Neural cell (in vitro differentiated cells): ENCODE measurements around the gene KCNK10. TPM values are rescaled to one million over a fixed set of nuclear protein-coding genes. Genes with fewer than 3 reads are reported as not detected.

ENCODE experiments used
- H2AFZ ChIP-seq: fragments of 200-600, 300-800 bp; sonication (generic), shearing (Covaris generic); 2 replicates; pipeline ENCODE4 v1.6.0; 2014; ENCODE audit warnings: low read depth, mild to moderate bottlenecking, antibody characterized with exemption, low read length, moderate library complexity
- H3F3A ChIP-seq: fragments of 200-600 bp; shearing (Covaris generic); 2 replicates; pipeline ENCODE4 v1.6.1; 2016; ENCODE audit warnings: mild to moderate bottlenecking, moderate library complexity, mixed read lengths, antibody characterized with exemption, low read length; ENCODE audit not compliant: insufficient read depth, poor library complexity, severe bottlenecking
- H3K27ac ChIP-seq: fragments of 200-600, 300-800 bp; sonication (generic), shearing (Covaris generic); 2 replicates; pipeline ENCODE4 v1.5.1; 2014; ENCODE audit warnings: mild to moderate bottlenecking, low read length, moderate library complexity
- H3K27me3 ChIP-seq: fragments of 300-800, 200-600 bp; sonication (generic), shearing (Covaris generic); 2 replicates; pipeline ENCODE4 v1.6.0; 2014; ENCODE audit warnings: mild to moderate bottlenecking, low read depth, low read length, moderate library complexity; ENCODE audit not compliant: insufficient read depth
- H3K36me3 ChIP-seq: fragments of 300-800, 200-600 bp; sonication (generic), shearing (Covaris generic); 2 replicates; pipeline ENCODE4 v1.5.1; 2014; ENCODE audit warnings: mild to moderate bottlenecking, antibody characterized with exemption, low read length, moderate library complexity; ENCODE audit not compliant: insufficient read depth
- H3K4me2 ChIP-seq: fragments of 300-800, 200-600 bp; sonication (generic), shearing (Covaris generic); 2 replicates; pipeline ENCODE4 v1.6.0; 2014; ENCODE audit warnings: mild to moderate bottlenecking, low read length
- H3K4me3 ChIP-seq: fragments of 300-800, 200-600 bp; sonication (generic), shearing (Covaris generic); 2 replicates; pipeline ENCODE4 v1.5.1; 2014; ENCODE audit warnings: mild to moderate bottlenecking, low read length, moderate library complexity
- H3K79me2 ChIP-seq: fragments of 200-600 bp; shearing (Covaris generic); replicated peaks from 2 replicates; pipeline ENCODE4 v1.6.0; 2014; ENCODE audit warnings: mild to moderate bottlenecking, low read length, moderate library complexity; ENCODE audit not compliant: insufficient read depth
- H3K9ac ChIP-seq: fragments of 300-800, 200-600 bp; sonication (generic), shearing (Covaris generic); 2 replicates; pipeline ENCODE4 v1.6.1; 2016; ENCODE audit warnings: mild to moderate bottlenecking, low read length, mixed read lengths
- H3K9me2 ChIP-seq: fragments of 200-600 bp; shearing (Covaris generic); 2 replicates; pipeline ENCODE4 v1.6.1; 2016; ENCODE audit warnings: mild to moderate bottlenecking, low read length, mixed read lengths; ENCODE audit not compliant: insufficient read depth
- H3K9me3 ChIP-seq: fragments of 200-600, 300-800 bp; sonication (generic), shearing (Covaris generic); 2 replicates; pipeline ENCODE4 v1.6.1; 2016; ENCODE audit warnings: mild to moderate bottlenecking, mixed run types, low read length, moderate library complexity, mixed read lengths
- H4K20me1 ChIP-seq: fragments of 200-600 bp; shearing (Covaris generic); 2 replicates; pipeline ENCODE4 v1.6.1; 2016; ENCODE audit warnings: mild to moderate bottlenecking, mixed run types; ENCODE audit not compliant: insufficient read depth
- EP300 ChIP-seq: fragments of 450-650 bp; conservative IDR thresholded peaks from 2 replicates; pipeline ENCODE4 v1.6.1; 2014; ENCODE audit warnings: antibody characterized with exemption, mild to moderate bottlenecking, moderate library complexity; ENCODE audit not compliant: poor library complexity, severe bottlenecking
- EZH2 ChIP-seq: fragments of 200-600, 300-800 bp; shearing (Covaris generic), sonication (generic); IDR thresholded peaks from 2 replicates; pipeline ENCODE4 v1.6.1; 2014; ENCODE audit warnings: antibody characterized with exemption, low read length, borderline replicate concordance, mild to moderate bottlenecking; ENCODE audit not compliant: insufficient read depth, poor library complexity, severe bottlenecking
- MXI1 ChIP-seq: fragments of 450-650 bp; conservative IDR thresholded peaks from 2 replicates; pipeline ENCODE4 v1.6.1; 2014; ENCODE audit warnings: antibody characterized with exemption, mild to moderate bottlenecking; ENCODE audit not compliant: poor library complexity, severe bottlenecking
- POLR2AphosphoS5 ChIP-seq: IDR thresholded peaks from 2 replicates; pipeline ENCODE4 v1.6.1; 2012
- RAD21 ChIP-seq: fragments of 450-650 bp; conservative IDR thresholded peaks from 2 replicates; pipeline ENCODE4 v1.6.1; 2014; ENCODE audit warnings: antibody characterized with exemption, mild to moderate bottlenecking, moderate library complexity
- SMC3 ChIP-seq: fragments of 450-650 bp; conservative IDR thresholded peaks from 2 replicates; pipeline ENCODE4 v1.6.1; 2014; ENCODE audit warnings: antibody characterized with exemption, mild to moderate bottlenecking, moderate library complexity; ENCODE audit not compliant: poor library complexity
- TAF1 ChIP-seq: IDR thresholded peaks from 2 replicates; pipeline ENCODE4 v1.6.1; 2012; ENCODE audit warnings: low read depth
- polyA plus RNA-seq: library from polyadenylated mRNA; depleted of rRNA; stranded (reverse); fragments of >200 nt; gene quantifications from 2 replicates; pipeline ENCODE4 v1.2.3, GENCODE V29; 2014
- TF ChIP-seq, protein P1 (sequence below): IDR thresholded peaks from 2 replicates; pipeline ENCODE4 v1.6.1; 2012; ENCODE audit warnings: borderline replicate concordance
- TF ChIP-seq, protein P2 (sequence below): fragments of 450-650 bp; IDR thresholded peaks from 2 replicates; pipeline ENCODE4 v1.5.1; 2014; ENCODE audit warnings: antibody characterized with exemption, mild to moderate bottlenecking, moderate library complexity; ENCODE audit not compliant: poor library complexity, severe bottlenecking

The KCNK10 gene
- polyA plus RNA-seq, 1 donor from 2014 or later: 6.9 TPM

DNA sequence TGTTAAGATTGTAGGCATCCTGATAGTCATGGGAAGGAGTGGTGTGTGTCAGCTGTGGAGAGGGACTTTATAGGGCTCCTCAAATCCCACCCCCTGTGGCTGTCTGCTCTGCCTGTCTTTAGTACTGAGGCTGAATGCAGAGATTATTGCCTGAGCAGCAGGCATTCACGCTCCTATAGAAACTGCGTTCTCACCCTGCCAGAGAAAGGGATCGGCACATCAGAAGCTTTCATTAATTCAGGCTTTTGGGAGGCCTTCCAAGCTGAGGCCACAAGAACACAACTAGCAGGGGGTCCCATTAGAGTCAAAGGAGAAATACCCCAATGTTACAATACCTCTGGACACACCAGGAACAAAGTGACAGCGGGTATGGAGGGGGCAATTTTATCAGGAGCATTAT, 12.6 kb downstream of the KCNK10 start:
- H3K36me3 ChIP-seq: no peaks in the 10 kb centered on the region
- peak overlapping the region; percentile 48 for H3K9ac ChIP-seq
- peaks cover 6% of the 10 kb centered on the region for H3K9me3 ChIP-seq
- H3F3A ChIP-seq: peaks cover 5% of the 10 kb centered on the region
- peak overlapping the region; percentile 58 for H3K4me3 ChIP-seq
- H3K79me2 ChIP-seq: peaks cover 16% of the 10 kb centered on the region
- H3K9me2 ChIP-seq: no peaks in the 10 kb centered on the region
- H3K27ac ChIP-seq: peak overlapping the region; percentile 51
- no peak overlapping the region for H2AFZ ChIP-seq
- no peaks in the 10 kb centered on the region for H3K27me3 ChIP-seq
- TF ChIP-seq POLR2AphosphoS5 (peak; percentile 29), MXI1 (peak; percentile 16), EP300 (no peak)
- H4K20me1 ChIP-seq: no peaks in the 10 kb centered on the region
- H3K4me2 ChIP-seq: peak overlapping the region; percentile 65

DNA sequence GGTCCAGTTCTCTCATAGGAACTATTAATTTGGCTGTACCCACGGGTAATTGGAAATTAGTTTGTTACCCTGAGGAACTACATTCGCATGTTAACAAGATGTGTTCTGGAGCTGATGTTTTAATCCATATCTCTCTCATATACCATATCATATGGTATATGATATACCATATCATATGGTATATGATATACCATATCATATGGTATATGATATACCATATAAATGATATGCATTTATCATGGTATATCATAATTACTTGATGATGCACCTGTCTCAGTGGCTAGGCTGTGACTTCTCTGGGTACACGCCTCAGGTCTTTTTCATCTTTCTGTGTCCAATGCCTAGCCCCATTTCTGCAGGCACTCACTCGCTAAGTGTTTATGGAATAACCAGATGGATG, 13.0 kb downstream of the KCNK10 start:
- no peak for TF ChIP-seq EP300
- TF ChIP-seq POLR2AphosphoS5: no peak
- no peak for TF ChIP-seq EZH2
- TF ChIP-seq, protein P1, sequence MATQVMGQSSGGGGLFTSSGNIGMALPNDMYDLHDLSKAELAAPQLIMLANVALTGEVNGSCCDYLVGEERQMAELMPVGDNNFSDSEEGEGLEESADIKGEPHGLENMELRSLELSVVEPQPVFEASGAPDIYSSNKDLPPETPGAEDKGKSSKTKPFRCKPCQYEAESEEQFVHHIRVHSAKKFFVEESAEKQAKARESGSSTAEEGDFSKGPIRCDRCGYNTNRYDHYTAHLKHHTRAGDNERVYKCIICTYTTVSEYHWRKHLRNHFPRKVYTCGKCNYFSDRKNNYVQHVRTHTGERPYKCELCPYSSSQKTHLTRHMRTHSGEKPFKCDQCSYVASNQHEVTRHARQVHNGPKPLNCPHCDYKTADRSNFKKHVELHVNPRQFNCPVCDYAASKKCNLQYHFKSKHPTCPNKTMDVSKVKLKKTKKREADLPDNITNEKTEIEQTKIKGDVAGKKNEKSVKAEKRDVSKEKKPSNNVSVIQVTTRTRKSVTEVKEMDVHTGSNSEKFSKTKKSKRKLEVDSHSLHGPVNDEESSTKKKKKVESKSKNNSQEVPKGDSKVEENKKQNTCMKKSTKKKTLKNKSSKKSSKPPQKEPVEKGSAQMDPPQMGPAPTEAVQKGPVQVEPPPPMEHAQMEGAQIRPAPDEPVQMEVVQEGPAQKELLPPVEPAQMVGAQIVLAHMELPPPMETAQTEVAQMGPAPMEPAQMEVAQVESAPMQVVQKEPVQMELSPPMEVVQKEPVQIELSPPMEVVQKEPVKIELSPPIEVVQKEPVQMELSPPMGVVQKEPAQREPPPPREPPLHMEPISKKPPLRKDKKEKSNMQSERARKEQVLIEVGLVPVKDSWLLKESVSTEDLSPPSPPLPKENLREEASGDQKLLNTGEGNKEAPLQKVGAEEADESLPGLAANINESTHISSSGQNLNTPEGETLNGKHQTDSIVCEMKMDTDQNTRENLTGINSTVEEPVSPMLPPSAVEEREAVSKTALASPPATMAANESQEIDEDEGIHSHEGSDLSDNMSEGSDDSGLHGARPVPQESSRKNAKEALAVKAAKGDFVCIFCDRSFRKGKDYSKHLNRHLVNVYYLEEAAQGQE: no peak
- TF ChIP-seq MXI1: no peak
- no peak for TF ChIP-seq TAF1
- TF ChIP-seq, protein P2, sequence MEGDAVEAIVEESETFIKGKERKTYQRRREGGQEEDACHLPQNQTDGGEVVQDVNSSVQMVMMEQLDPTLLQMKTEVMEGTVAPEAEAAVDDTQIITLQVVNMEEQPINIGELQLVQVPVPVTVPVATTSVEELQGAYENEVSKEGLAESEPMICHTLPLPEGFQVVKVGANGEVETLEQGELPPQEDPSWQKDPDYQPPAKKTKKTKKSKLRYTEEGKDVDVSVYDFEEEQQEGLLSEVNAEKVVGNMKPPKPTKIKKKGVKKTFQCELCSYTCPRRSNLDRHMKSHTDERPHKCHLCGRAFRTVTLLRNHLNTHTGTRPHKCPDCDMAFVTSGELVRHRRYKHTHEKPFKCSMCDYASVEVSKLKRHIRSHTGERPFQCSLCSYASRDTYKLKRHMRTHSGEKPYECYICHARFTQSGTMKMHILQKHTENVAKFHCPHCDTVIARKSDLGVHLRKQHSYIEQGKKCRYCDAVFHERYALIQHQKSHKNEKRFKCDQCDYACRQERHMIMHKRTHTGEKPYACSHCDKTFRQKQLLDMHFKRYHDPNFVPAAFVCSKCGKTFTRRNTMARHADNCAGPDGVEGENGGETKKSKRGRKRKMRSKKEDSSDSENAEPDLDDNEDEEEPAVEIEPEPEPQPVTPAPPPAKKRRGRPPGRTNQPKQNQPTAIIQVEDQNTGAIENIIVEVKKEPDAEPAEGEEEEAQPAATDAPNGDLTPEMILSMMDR: no peak
- Histone ChIP-seq H3K27ac (peak overlapping the region; percentile 51), H3K36me3 (no peaks in the 10 kb centered on the region), H3K79me2 (peaks cover 16% of the 10 kb centered on the region), H3K9me2 (no peaks in the 10 kb centered on the region), H3K27me3 (no peaks in the 10 kb centered on the region), H3K9me3 (peaks cover 6% of the 10 kb centered on the region), H3F3A (peaks cover 5% of the 10 kb centered on the region), H3K4me2 (peak overlapping the region; percentile 65), H3K4me3 (peak overlapping the region; percentile 58), H3K9ac (peak overlapping the region; percentile 48), H4K20me1 (no peaks in the 10 kb centered on the region), H2AFZ (no peak overlapping the region)

DNA sequence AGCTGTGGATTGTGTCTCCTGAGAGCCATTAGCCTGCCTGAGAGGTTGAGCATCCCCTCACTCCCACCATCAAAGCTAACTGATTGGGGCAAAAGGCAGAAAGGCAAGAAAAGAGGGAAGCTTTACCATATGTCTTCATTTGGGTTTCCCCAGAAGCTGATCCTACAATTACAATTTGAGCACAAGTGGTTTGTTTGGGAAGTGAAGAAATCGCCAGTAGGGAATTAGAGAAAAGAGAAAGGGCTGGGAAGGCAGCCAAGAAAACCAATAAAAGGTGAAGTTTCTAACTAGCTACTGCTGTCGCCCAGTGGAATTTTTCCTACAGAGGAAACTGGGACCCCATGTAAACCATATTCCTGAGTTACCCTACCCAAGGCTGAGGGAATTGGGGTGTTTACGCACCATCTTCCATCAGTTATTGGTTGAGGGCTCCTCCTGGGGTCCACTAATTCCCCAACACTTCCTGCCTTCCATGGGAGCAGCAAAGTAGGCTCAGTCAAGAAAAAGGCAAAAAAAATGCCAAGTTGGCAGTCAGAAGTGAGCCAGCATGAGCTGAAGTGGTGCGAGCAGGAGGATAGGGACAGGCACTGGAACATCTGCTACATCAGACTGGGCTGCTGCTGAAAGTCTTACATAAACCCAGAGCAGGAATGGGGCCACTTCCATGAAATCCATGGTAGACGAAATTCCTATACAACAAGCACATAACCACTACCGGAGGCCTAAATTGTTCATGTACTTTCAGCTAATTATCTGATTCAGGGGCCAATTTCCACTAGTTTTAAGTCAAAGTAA, 17.3 kb downstream of the KCNK10 start:
- Histone ChIP-seq H3F3A (no peaks in the 10 kb centered on the region), H3K9me2 (no peaks in the 10 kb centered on the region), H3K4me3 (no peak overlapping the region), H3K9me3 (no peaks in the 10 kb centered on the region), H3K36me3 (no peaks in the 10 kb centered on the region), H3K27me3 (no peaks in the 10 kb centered on the region), H2AFZ (no peak overlapping the region), H3K27ac (no peak overlapping the region), H4K20me1 (no peaks in the 10 kb centered on the region), H3K9ac (no peak overlapping the region), H3K4me2 (no peak overlapping the region), H3K79me2 (peaks cover 4% of the 10 kb centered on the region)
- no peak for TF ChIP-seq POLR2AphosphoS5
- TF ChIP-seq EP300: no peak
- no peak for TF ChIP-seq EZH2
- no peak for TF ChIP-seq SMC3
- TF ChIP-seq MXI1: no peak
- TF ChIP-seq TAF1: no peak
- TF ChIP-seq, protein P2: no peak
- TF ChIP-seq, protein P1: no peak
- TF ChIP-seq RAD21: no peak
